Fibroblast of skin of right biceps (primary cell): ENCODE measurements around the gene AHI1.

ENCODE experiments used
- DNase-seq: peaks from one replicate; pipeline ENCODE4 v3.0.0-alpha.2; 2013

Gene AHI1

GRCh38 chr6:135291288-135292076 is 206.1 kb downstream of the AHI1 start:
- DNase-seq, result peak; percentile 69

GRCh38 chr6:135289816-135290215 is 207.7 kb downstream of the AHI1 start:
- no peak for DNase-seq

- DNase-seq, result no peak
These were observed 210.5 kb downstream of the AHI1 start for GRCh38 chr6:135286962-135287538.

GRCh38 chr6:135285165-135285564 is 212.4 kb downstream of the AHI1 start:
- no peak for DNase-seq

GRCh38 chr6:135283926-135284325 is 213.6 kb downstream of the AHI1 start:
- no peak for DNase-seq

- no peak for DNase-seq
These were observed 215.1 kb downstream of the AHI1 start for GRCh38 chr6:135282395-135282794.

GRCh38 chr6:135281964-135282363 is 215.6 kb downstream of the AHI1 start:
- DNase-seq, result no peak

- DNase-seq, result no peak
These were observed 216.3 kb downstream of the AHI1 start for GRCh38 chr6:135281227-135281626.

GRCh38 chr6:135280375-135281136 is 217.0 kb downstream of the AHI1 start:
- peak; percentile 88 for DNase-seq

GRCh38 chr6:135277422-135277821 is 220.1 kb downstream of the AHI1 start:
- DNase-seq, result no peak

- DNase-seq, result no peak
These were observed 222.8 kb downstream of the AHI1 start for GRCh38 chr6:135274561-135275293.

- no peak for DNase-seq
These were observed 225.9 kb downstream of the AHI1 start for GRCh38 chr6:135271626-135272025.

- peak; percentile 63 for DNase-seq
These were observed 226.6 kb downstream of the AHI1 start for GRCh38 chr6:135270676-135271536.

GRCh38 chr6:135269481-135269891 is 228.1 kb downstream of the AHI1 start:
- no peak for DNase-seq

- DNase-seq, result no peak
These were observed 228.8 kb downstream of the AHI1 start for GRCh38 chr6:135268740-135269139.

- DNase-seq, result no peak
These were observed 229.3 kb downstream of the AHI1 start for GRCh38 chr6:135268263-135268662.

- DNase-seq, result no peak
These were observed 230.5 kb downstream of the AHI1 start for GRCh38 chr6:135267085-135267484.

- DNase-seq, result no peak
These were observed 230.9 kb downstream of the AHI1 start for GRCh38 chr6:135266675-135267074.

GRCh38 chr6:135265278-135265677 is 232.3 kb downstream of the AHI1 start:
- DNase-seq, result no peak

GRCh38 chr6:135261872-135262725 is 235.4 kb downstream of the AHI1 start:
- no peak for DNase-seq

- DNase-seq, result no peak
These were observed 236.9 kb downstream of the AHI1 start for GRCh38 chr6:135260612-135261011.
